ENCODE measurements around the gene ATG9A.
A peak's percentile ranks its signal among the peaks of the same experiment; 100 is the strongest.
"Not testable (repeated sequence)": the region's sequence is repeated elsewhere in the genome, so short reads cannot be mapped to it uniquely, and the experiment has no call there.

Gene ATG9A, protein sequence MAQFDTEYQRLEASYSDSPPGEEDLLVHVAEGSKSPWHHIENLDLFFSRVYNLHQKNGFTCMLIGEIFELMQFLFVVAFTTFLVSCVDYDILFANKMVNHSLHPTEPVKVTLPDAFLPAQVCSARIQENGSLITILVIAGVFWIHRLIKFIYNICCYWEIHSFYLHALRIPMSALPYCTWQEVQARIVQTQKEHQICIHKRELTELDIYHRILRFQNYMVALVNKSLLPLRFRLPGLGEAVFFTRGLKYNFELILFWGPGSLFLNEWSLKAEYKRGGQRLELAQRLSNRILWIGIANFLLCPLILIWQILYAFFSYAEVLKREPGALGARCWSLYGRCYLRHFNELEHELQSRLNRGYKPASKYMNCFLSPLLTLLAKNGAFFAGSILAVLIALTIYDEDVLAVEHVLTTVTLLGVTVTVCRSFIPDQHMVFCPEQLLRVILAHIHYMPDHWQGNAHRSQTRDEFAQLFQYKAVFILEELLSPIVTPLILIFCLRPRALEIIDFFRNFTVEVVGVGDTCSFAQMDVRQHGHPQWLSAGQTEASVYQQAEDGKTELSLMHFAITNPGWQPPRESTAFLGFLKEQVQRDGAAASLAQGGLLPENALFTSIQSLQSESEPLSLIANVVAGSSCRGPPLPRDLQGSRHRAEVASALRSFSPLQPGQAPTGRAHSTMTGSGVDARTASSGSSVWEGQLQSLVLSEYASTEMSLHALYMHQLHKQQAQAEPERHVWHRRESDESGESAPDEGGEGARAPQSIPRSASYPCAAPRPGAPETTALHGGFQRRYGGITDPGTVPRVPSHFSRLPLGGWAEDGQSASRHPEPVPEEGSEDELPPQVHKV

GRCh38 chr2:219229305-219230058 lies at the start of gene ATG9A, which contains the start of gene ANKZF1:
Gene ATG9A (minus strand): TSS chr2:219229636. CDS start chr2:219228024, 1,612 bp downstream.
Gene ANKZF1 (plus strand): TSS chr2:219229806. CDS start chr2:219230258, 452 bp downstream.
- DNase-seq, result peak; percentile 98 to 99

GRCh38 chr2:219278655-219279150 lies 49.3 kb upstream of the ATG9A start:
- DNase-seq, result no peak

DNA sequence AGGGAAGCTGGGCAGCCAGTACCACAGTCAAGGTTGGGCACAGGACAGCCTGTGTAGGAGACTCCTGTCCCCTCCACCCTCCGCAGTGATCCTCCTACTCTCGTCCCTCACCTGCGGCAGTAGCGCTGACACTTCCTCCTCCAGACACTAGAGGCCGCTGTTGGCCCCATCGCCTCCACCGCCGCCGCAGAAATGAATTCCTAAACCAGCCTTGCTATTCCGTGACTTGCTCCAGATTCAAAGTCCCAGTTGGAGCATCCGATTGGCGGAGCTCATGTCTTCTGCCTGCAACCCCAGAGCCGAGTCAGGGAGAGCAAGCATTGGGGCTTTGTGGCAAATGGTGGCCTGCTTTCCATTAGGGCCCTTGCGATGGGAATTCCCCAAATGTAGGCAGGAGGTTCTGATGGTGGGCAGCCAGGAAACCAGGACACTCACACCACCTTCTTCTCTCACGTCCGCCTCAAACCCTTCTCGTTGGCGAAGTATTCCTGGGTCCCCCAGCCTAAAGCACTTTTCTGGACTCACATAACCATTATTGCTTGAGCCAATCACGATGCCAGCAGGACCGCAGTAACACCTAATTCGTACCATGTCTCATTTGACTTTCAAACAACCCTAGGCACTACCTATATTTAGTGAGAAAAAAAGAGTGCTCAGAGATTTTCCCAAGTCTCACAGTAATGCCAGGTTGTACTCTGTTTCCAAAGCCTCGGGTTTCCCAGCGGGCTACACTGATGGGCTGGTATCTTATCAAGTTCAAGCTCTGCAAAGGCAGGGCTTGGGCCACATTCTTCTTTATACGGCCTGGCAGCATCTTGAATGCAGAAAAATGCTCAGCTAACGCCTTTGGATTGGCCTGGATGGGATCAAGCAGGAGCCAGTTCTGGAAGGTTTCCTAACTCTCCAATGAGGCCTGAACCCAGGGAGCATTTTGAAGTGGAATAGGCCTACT lies 48.5 kb upstream of the ATG9A start:
- DNase-seq, result peak; percentile 79 to 81

- no peak for DNase-seq
These were observed 45.0 kb upstream of the ATG9A start for GRCh38 chr2:219274361-219274921.

GRCh38 chr2:219273937-219274336 lies 44.5 kb upstream of the ATG9A start:
- no peak for DNase-seq

- DNase-seq, result no peak
These were observed 43.6 kb upstream of the ATG9A start for GRCh38 chr2:219272995-219273394.

GRCh38 chr2:219272356-219272755 lies 42.9 kb upstream of the ATG9A start:
- no peak for DNase-seq

DNA sequence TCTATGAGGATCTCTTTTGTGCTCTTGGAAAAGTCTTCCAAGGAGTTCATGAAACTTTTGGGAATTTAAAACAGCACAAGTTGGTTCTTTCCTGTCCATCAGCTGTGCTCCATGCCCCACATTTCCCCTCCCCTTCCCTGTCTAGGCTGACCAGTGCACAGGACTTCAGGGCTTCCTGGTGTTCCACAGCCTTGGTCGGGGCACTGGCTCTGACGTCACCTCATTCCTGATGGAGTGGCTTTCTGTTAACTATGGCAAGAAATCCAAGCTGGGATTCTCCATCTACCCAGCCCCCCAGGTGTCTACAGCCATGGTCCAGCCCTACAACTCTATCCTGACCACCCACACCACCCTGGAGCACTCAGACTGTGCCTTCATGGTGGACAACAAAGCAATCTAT lies 41.6 kb upstream of the ATG9A start:
- no peak for DNase-seq

- no peak for DNase-seq
These were observed 40.6 kb upstream of the ATG9A start for GRCh38 chr2:219270055-219270372.

- DNase-seq, result no peak
These were observed 40.1 kb upstream of the ATG9A start for GRCh38 chr2:219269362-219270054.

DNA sequence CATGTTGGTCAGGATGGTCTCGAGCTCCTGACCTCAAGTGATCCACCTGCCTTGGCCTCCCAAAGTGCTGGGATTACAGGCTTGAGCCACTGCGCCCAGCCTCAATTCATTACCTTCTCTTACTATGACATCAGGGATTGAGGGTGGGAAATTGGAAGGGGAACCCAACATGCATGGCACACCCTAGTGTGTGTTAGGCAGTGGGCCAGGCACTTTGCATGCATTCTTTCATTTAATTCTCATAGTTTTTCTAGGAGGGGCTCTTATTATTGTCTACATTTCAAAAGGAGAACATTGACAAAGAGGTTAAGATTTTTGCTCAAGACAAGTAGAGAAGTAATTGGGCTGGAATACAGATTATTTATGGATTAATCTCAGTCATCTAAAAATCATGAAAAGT lies 38.9 kb upstream of the ATG9A start:
- DNase-seq, result no peak

- no peak for DNase-seq
These were observed 37.5 kb upstream of the ATG9A start for GRCh38 chr2:219266886-219267285.

DNA sequence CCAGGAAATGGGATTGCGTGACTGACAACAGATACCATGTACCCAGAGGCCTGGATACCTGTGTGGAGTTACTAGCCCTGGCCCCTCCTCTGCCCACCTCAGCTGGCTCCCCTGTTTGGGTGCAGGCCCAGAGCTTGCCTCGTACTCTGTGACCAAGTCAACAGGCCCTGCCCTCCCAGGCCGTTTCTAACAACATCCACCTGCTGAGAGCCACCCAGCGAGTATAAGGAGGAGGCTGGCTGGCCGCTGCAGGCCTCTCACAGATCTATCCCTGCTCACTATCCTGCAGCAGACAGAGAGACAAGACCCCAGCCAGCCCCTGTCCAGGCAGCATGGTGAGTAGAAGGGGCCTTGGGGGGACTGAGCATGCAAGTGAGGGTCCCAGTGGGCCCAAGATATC lies 36.8 kb upstream of the ATG9A start:
- no peak for DNase-seq

DNA sequence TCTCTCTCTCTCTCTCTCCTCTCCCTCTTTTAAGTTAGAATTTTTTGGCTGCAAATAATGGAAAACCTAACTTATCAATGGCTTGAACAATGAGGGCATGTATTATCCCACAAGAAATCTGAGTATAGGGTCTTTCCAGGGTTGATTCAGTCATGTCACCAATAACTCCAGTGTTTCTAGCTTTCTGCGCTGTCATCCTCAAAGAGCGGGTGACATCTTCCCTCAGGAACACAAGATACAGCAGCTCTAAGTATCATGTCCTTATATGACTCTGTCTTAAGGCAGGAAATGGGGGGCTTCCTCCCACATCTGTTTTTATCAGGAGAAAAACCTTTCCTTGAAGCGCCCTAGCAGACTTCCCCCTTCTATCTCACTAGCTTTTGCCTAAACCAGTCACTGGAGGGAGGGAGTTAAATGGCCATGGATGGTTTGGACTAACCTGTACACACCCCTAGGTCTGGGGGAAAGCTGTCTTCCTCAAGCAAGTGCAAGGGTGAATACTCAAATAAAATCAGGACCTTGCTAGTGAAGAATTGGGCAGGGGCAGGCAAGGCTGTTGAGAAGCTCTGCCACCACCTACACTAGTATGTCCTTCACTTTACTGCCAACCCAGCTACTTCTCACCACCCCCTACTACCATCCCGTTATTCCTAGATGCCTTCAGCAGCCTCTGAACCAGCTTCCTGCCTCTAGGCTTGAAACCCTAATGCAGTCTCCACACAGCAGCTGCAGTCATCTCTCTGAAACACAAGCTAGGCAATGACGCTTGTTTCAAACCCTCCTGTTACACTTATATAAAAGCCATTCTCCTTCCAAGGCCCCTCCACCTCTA lies 31.8 kb upstream of the ATG9A start:
- DNase-seq, result no peak

DNA sequence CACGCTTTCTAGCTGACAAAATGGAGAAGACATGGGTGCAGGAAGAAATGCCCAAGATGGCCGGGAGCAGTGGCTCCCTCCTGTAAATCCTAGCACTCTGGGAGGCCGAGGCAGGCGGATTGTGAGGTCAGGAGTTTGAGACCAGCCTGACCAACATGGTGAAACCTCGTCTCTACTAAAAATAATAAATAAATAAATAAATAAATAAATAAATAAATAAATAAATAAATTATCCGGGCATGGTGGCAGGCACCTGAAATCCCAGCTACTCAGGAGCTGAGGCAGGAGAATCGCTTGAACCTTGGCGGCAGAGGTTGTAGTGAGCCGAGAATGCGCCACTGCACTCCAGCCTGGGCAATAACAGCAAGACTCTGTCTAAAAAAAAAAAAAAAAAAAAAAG lies 29.5 kb upstream of the ATG9A start:
- not testable (repeated sequence) for DNase-seq

- no peak for DNase-seq
These were observed 25.3 kb upstream of the ATG9A start for GRCh38 chr2:219254590-219255201.

DNA sequence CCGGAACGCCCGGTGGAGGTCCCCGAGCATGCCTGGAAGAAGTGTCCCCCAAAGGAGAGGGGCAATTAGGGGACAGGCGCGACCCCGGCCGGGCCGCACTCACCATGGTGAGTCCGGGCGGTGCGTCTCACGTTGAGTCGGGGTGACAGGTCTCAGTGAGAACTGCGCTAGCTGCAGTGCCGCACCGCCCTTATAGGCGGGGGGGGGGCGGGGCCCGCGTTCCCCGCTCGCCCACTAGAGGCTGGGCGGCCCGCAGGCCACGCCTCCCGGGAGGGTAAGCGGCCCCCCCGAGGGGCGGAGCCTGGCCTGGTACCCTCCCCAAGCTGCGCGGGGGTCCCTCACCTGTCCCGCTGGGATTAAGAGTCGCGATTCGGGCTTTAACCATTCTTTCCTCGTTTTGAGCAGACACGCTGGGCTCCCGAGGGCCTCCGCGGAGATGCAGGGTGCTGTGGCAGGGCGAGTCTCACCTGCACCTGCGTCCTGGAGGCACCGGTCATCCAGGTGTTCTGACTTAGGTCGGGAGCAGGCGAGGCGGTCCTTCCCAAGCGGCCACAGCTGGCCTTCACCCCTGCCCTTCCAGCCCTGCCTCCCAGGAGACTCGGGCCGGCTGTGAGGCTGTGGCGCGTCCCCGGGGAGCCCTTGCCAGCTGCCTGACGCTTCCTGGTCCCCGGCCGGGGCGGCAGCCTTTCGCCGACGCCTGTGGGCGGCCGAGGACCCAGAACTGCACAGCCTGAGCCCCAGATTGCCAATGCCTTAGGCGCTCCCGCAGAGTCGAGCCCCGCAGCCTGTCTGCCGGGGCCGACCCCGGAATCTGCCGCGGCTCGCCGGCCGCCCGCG lies 24.5 kb upstream of the ATG9A start, which contains the start of gene TUBA4A:
TSS of gene TUBA4A (minus strand) at position 166 of the 837 bp plus-strand sequence. CDS start at position 106, 60 bp downstream.
- DNase-seq, result peak; percentile 71 to 72
